HEK293 (cell line): ENCODE measurements around the gene TMEM45A.

Experiments used
- CTCF ChIA-PET: fragments of 350-600 bp; formaldehyde crosslinking; extraction: SDS; loops from one replicate; lab custom pipeline; 2021; ENCODE audit warnings: antibody characterized with exemption; lab: Yijun Ruan, JAX
- POLR2A ChIA-PET: fragments of 300-600 bp; formaldehyde crosslinking; extraction: SDS; loops from one replicate; lab custom pipeline; 2020; ENCODE audit warnings: antibody characterized with exemption, inconsistent platforms; lab: Yijun Ruan, JAX
- H3K27ac ChIP-seq: fragments of 200-500 bp; sonication (Bioruptor generic); 2 replicates; pipeline ENCODE4 v1.5.1; 2014; ENCODE audit warnings: low read depth, low read length, control low read depth, inconsistent platforms; ENCODE audit errors: extremely low read depth
- H3K36me3 ChIP-seq, 2 experiments: fragments of 200-500 bp in 1 of 2; sonication (Bioruptor generic) in 1 of 2; 1 replicate in 1 of 2; 2 replicates in 1 of 2; pipeline ENCODE4 v1.5.1; 2014 to 2017; ENCODE audit warnings: inconsistent platforms in 2 of 2, low read length in 2 of 2; ENCODE audit not compliant: control insufficient read depth in 2 of 2, insufficient read depth in 1 of 2
- H3K4me1 ChIP-seq: fragments of 200-500 bp; sonication (Bioruptor generic); 2 replicates; pipeline ENCODE4 v1.5.1; 2014; ENCODE audit warnings: mild to moderate bottlenecking, low read length, inconsistent platforms; ENCODE audit not compliant: control insufficient read depth, insufficient read depth
- H3K4me3 ChIP-seq: 2 replicates; pipeline ENCODE4 v1.5.1; 2011; ENCODE audit warnings: low read depth, mild to moderate bottlenecking, control low read depth, low read length, moderate library complexity
- H3K9me3 ChIP-seq: fragments of 200-500 bp; sonication (Bioruptor generic); 2 replicates; pipeline ENCODE4 v1.5.1; 2014; ENCODE audit warnings: low read depth, low read length, inconsistent platforms; ENCODE audit not compliant: control insufficient read depth, insufficient read depth
- HOXA7 ChIP-seq: sonication (generic); formaldehyde crosslinking; IDR thresholded peaks from 2 replicates; pipeline ENCODE4 v1.8.1; 2022; ENCODE audit warnings: missing genetic modification reagents, borderline replicate concordance
- HOXD13 ChIP-seq: sonication (generic); formaldehyde crosslinking; IDR thresholded peaks from 2 replicates; pipeline ENCODE4 v1.8.0; 2022; ENCODE audit warnings: missing genetic modification reagents, borderline replicate concordance
- INSM2 ChIP-seq: fragments of 450-650 bp; formaldehyde crosslinking; IDR thresholded peaks from 2 replicates; pipeline ENCODE4 v1.5.1; 2016; ENCODE audit warnings: missing biosample characterization, missing genetic modification characterization
- KLF17 ChIP-seq: fragments of 450-650 bp; formaldehyde crosslinking; IDR thresholded peaks from 2 replicates; pipeline ENCODE4 v1.5.1; 2016; ENCODE audit warnings: missing biosample characterization, missing genetic modification characterization
- MZF1 ChIP-seq: fragments of 450-650 bp; formaldehyde crosslinking; IDR thresholded peaks from 2 replicates; pipeline ENCODE4 v1.5.1; 2017; ENCODE audit warnings: missing biosample characterization, missing genetic modification characterization, borderline replicate concordance
- PRDM1 ChIP-seq: fragments of 450-650 bp; formaldehyde crosslinking; IDR thresholded peaks from 2 replicates; pipeline ENCODE4; 2016; ENCODE audit warnings: missing biosample characterization, missing genetic modification characterization
- PRDM6 ChIP-seq: fragments of 450-650 bp; formaldehyde crosslinking; IDR thresholded peaks from 2 replicates; pipeline ENCODE4 v1.5.1; 2017; ENCODE audit warnings: missing biosample characterization, missing genetic modification characterization
- REPIN1 ChIP-seq: fragments of 450-650 bp; formaldehyde crosslinking; IDR thresholded peaks from 2 replicates; pipeline ENCODE4 v1.5.1; 2017; ENCODE audit warnings: missing biosample characterization, missing genetic modification characterization, low read depth
- SCRT1 ChIP-seq: fragments of 450-650 bp; formaldehyde crosslinking; IDR thresholded peaks from 2 replicates; pipeline ENCODE4 v1.5.1; 2016; ENCODE audit warnings: missing biosample characterization, missing genetic modification characterization, borderline replicate concordance
- SP2 ChIP-seq: fragments of 450-650 bp; formaldehyde crosslinking; IDR thresholded peaks from 2 replicates; pipeline ENCODE4 v1.5.1; 2016; ENCODE audit warnings: missing biosample characterization, missing genetic modification characterization
- YY2 ChIP-seq: fragments of 450-650 bp; formaldehyde crosslinking; IDR thresholded peaks from 2 replicates; pipeline ENCODE4 v1.5.1; 2016; ENCODE audit warnings: missing biosample characterization, missing genetic modification characterization
- ZBTB48 ChIP-seq: fragments of 450-650 bp; formaldehyde crosslinking; IDR thresholded peaks from 2 replicates; pipeline ENCODE4 v1.5.1; 2016; ENCODE audit warnings: missing biosample characterization, missing genetic modification characterization
- ZBTB6 ChIP-seq: fragments of 450-650 bp; formaldehyde crosslinking; IDR thresholded peaks from 2 replicates; pipeline ENCODE4 v1.5.1; 2017; ENCODE audit warnings: missing biosample characterization, missing genetic modification characterization
- ZNF10 ChIP-seq: fragments of 450-650 bp; formaldehyde crosslinking; IDR thresholded peaks from 2 replicates; pipeline ENCODE4 v1.5.1; 2017; ENCODE audit warnings: missing biosample characterization, missing genetic modification characterization
- ZNF155 ChIP-seq: fragments of 450-650 bp; formaldehyde crosslinking; IDR thresholded peaks from 2 replicates; pipeline ENCODE4 v1.5.1; 2016; ENCODE audit warnings: missing biosample characterization, missing genetic modification characterization
- ZNF26 ChIP-seq: fragments of 450-650 bp; formaldehyde crosslinking; IDR thresholded peaks from 2 replicates; pipeline ENCODE4 v1.5.1; 2016; ENCODE audit warnings: missing biosample characterization, missing genetic modification characterization
- ZNF266 ChIP-seq: fragments of 450-650 bp; formaldehyde crosslinking; IDR thresholded peaks from 2 replicates; pipeline ENCODE4 v1.5.1; 2016; ENCODE audit warnings: missing biosample characterization, missing genetic modification characterization, low read depth
- ZNF510 ChIP-seq: fragments of 450-650 bp; formaldehyde crosslinking; IDR thresholded peaks from 2 replicates; pipeline ENCODE4 v1.5.1; 2018; ENCODE audit warnings: mild to moderate bottlenecking, missing genetic modification characterization, missing biosample characterization; ENCODE audit not compliant: insufficient replicate concordance
- ZNF521 ChIP-seq: fragments of 450-650 bp; formaldehyde crosslinking; IDR thresholded peaks from 2 replicates; pipeline ENCODE4 v1.5.1; 2017; ENCODE audit warnings: missing biosample characterization, mild to moderate bottlenecking, missing genetic modification characterization
- ZNF530 ChIP-seq: fragments of 450-650 bp; formaldehyde crosslinking; IDR thresholded peaks from 2 replicates; pipeline ENCODE4 v1.5.1; 2016; ENCODE audit warnings: low read depth, missing biosample characterization, missing genetic modification characterization
- ZNF549 ChIP-seq: fragments of 450-650 bp; IDR thresholded peaks from 2 replicates; pipeline ENCODE4 v1.5.1; 2018; ENCODE audit warnings: missing biosample characterization, missing genetic modification characterization, mild to moderate bottlenecking, inconsistent platforms, moderate library complexity
- ZNF600 ChIP-seq: fragments of 450-650 bp; formaldehyde crosslinking; IDR thresholded peaks from 2 replicates; pipeline ENCODE4 v1.5.1; 2016; ENCODE audit warnings: missing biosample characterization, missing genetic modification characterization
- ZNF621 ChIP-seq: fragments of 450-650 bp; formaldehyde crosslinking; IDR thresholded peaks from 2 replicates; pipeline ENCODE4 v1.5.1; 2017; ENCODE audit warnings: missing biosample characterization, missing genetic modification characterization
- ZNF76 ChIP-seq: fragments of 450-650 bp; formaldehyde crosslinking; IDR thresholded peaks from 2 replicates; pipeline ENCODE4; 2016; ENCODE audit warnings: low read depth, missing biosample characterization, missing genetic modification characterization, borderline replicate concordance

The TMEM45A gene

GRCh38 chr3:100556673-100557310 is 64.4 kb downstream of the TMEM45A start:
- TF ChIP-seq PRDM6 (0 out of 2 replicates have a peak, but pooled peaks have one; percentile 16), ZNF10 (no peak)
- ChIA-PET POLR2A (no interaction called here), CTCF (interaction anchor here (0.5 kb wide), 1 partner anchor 643 kb away, joined by 3 read pairs; no protein-coding TSS in a partner anchor)
- Histone ChIP-seq H3K36me3 (no peaks in the 10 kb centered on the region), H3K9me3 (no peaks in the 10 kb centered on the region), H3K4me3 (no peak overlapping the region), H3K27ac (no peak overlapping the region), H3K4me1 (no peaks in the 10 kb centered on the region)

- no peaks in the 10 kb centered on the region for H3K9me3 ChIP-seq
- H3K4me3 ChIP-seq: no peak overlapping the region
- ChIA-PET CTCF (no interaction called here), POLR2A (no interaction called here)
- TF ChIP-seq ZNF621 (no peak), PRDM1 (tag by site-specific recombination) (no peak), ZNF521 (tag by site-specific recombination) (no peak), HOXA7 (CRISPR knock-in tag) (no peak), REPIN1 (tag by site-specific recombination) (no peak), YY2 (tag by site-specific recombination) (no peak), ZNF10 (no peak), SP2 (no peak), ZNF510 (tag by site-specific recombination) (no peak), ZNF26 (tag by site-specific recombination) (no peak)
- no peak overlapping the region for H3K27ac ChIP-seq
- H3K4me1 ChIP-seq: no peaks in the 10 kb centered on the region
- H3K36me3 ChIP-seq: no peaks in the 10 kb centered on the region
Measured at GRCh38 chr3:100558233-100558632, 65.8 kb downstream of the TMEM45A start.

GRCh38 chr3:100560426-100560825 is 68.0 kb downstream of the TMEM45A start:
- Histone ChIP-seq H3K27ac (no peak overlapping the region), H3K36me3 (no peaks in the 10 kb centered on the region), H3K9me3 (no peaks in the 10 kb centered on the region), H3K4me3 (no peak overlapping the region), H3K4me1 (no peaks in the 10 kb centered on the region)
- ChIA-PET POLR2A (no interaction called here), CTCF (no interaction called here)
- TF ChIP-seq INSM2 (tag by site-specific recombination) (no peak), SCRT1 (no peak), ZNF549 (tag by site-specific recombination) (no peak), ZNF76 (tag by site-specific recombination) (no peak), KLF17 (no peak), ZNF530 (tag by site-specific recombination) (no peak), ZNF155 (tag by site-specific recombination) (no peak), ZNF266 (tag by site-specific recombination) (no peak), ZBTB6 (tag by site-specific recombination) (no peak), HOXD13 (CRISPR knock-in tag) (no peak), MZF1 (tag by site-specific recombination) (no peak), ZBTB48 (no peak), ZNF600 (tag by site-specific recombination) (no peak)
